ENCODE data around the gene UGT2A1. TPM values are rescaled to one million over a fixed set of nuclear protein-coding genes. Genes with fewer than 3 reads are reported as not detected.

The UGT2A1 gene
- total and polyA plus RNA-seq, 2 of the 13 experiments (the other 11 are each of a cell fraction or from before 2014, with no cell fraction given) = not detected

GRCh38 chr4:69594382-69594781 lies 58.7 kb downstream of the UGT2A1 start (continued):
- no peak for TF ChIP-seq PBX3 (CRISPR knock-in tag; IDR thresholded peaks at IDR 0.05; ENCODE audit: borderline replicate concordance)
- TF ChIP-seq SOX13 (IDR thresholded peaks at IDR 0.05) = no peak
- TF ChIP-seq SOX13 (CRISPR knock-in tag; conservative IDR thresholded peaks at IDR 0.05 in 1 of 2, IDR thresholded peaks at IDR 0.05 in 1 of 2) = peak in 1 of 2 experiments; percentile 45; a peak in 1 of 4 replicates
- TF ChIP-seq SMAD9 (CRISPR knock-in tag; IDR thresholded peaks at IDR 0.05) = no peak
- 0 out of 2 replicates have a peak, but pooled peaks have one; percentile 11 for TF ChIP-seq SAP130 (CRISPR knock-in tag; IDR thresholded peaks at IDR 0.05; ENCODE audit: low read depth)
- no peak for TF ChIP-seq ZKSCAN8 (CRISPR knock-in tag; IDR thresholded peaks at IDR 0.05; ENCODE audit: borderline replicate concordance)

GRCh38 chr4:69591364-69591763 lies 61.7 kb downstream of the UGT2A1 start:
- no peak for DNase-seq (ENCODE audit: low spot score)
- no peaks in the 10 kb centered on the region for H3K79me2 ChIP-seq (ENCODE audit: insufficient read depth, low read length)
- ChIA-PET POLR2A (no interaction called here), CTCF (ENCODE audit: low intra/inter-chr PET ratio, low total read pairs) (no interaction called here)
- WGBS (ENCODE audit: low lambda C conversion rate) = 0% methylated on average over 1 of the region's 1 CpG
- H4K20me1 ChIP-seq (ENCODE audit: insufficient read depth, low read length) = no peaks in the 10 kb centered on the region
- H3K4me3 ChIP-seq (replicated peaks in 1 of 3; ENCODE audit: insufficient read depth in 1 of 3, low read depth in 2 of 3, low read length in 3 of 3) = no peak overlapping the region
- H3K9me3 ChIP-seq (ENCODE audit: low read length) = no peaks in the 10 kb centered on the region
- no TSS peak for BruUV-seq (replicated peaks)
- TF ChIP-seq FOXP1 (IDR thresholded peaks at IDR 0.05) = no peak
- no peak for TF ChIP-seq FOXP1 (CRISPR knock-in tag; IDR thresholded peaks at IDR 0.05)
- 0 out of 2 replicates have a peak, but pooled peaks have one; percentile 19 for TF ChIP-seq HNF1A (IDR thresholded peaks at IDR 0.05; ENCODE audit: low read depth)
- no peak for TF ChIP-seq HNF1A (CRISPR knock-in tag; IDR thresholded peaks at IDR 0.05; ENCODE audit: borderline replicate concordance)
- no peak overlapping the region for H3K27ac ChIP-seq (ENCODE audit: extremely low read length, insufficient read depth, low read length)
- H3K4me2 ChIP-seq (ENCODE audit: low read depth, low read length) = no peak overlapping the region
- no peak overlapping the region for H3K9ac ChIP-seq (ENCODE audit: insufficient read depth, low read depth, low read length)
- no peaks in the 10 kb centered on the region for H3K36me3 ChIP-seq (replicated peaks in 1 of 2; ENCODE audit: control insufficient read depth in 1 of 2, insufficient read depth in 2 of 2, low read length in 2 of 2)
- no peak for FAIRE-seq
- H3K4me1 ChIP-seq (ENCODE audit: insufficient read depth, low read length) = peaks cover 16% of the 10 kb centered on the region
- ATAC-seq = no peak
- intact Hi-C loops (cut with micrococcal nuclease; ENCODE audit: unreplicated experiment) (no loop called here), in situ Hi-C loops (cut with HindIII; ENCODE audit: extremely low pct_ligation_motif_present, low pct_unique_long_range_greater_than_20kb) (no loop called here)
- H2AFZ ChIP-seq (ENCODE audit: low read length) = no peak overlapping the region
- H3K27me3 ChIP-seq (ENCODE audit: control insufficient read depth in 1 of 2, insufficient read depth in 2 of 2, low read length in 2 of 2) = no peaks in the 10 kb centered on the region
